HS-27A (cell line): ENCODE data around the gene ESAM.
"Not testable (repeated sequence)": the region's sequence is repeated elsewhere in the genome, so short reads cannot be mapped to it uniquely, and the experiment has no call there.

Experiments used
- DNase-seq: peaks from one replicate; pipeline ENCODE4 v3.0.0-alpha.2; 2012; ENCODE audit warnings: low read depth, missing footprints

ESAM gene

GRCh38 chr11:124776865-124777645 is 15.0 kb upstream of the ESAM start:
- no peak for DNase-seq

GRCh38 chr11:124770959-124771358 is 8.9 kb upstream of the ESAM start:
- not testable (repeated sequence) for DNase-seq

- DNase-seq = no peak
Measured at GRCh38 chr11:124769806-124770774, 8.0 kb upstream of the ESAM start.

- DNase-seq = no peak
Measured at GRCh38 chr11:124768914-124769313, 6.8 kb upstream of the ESAM start.

GRCh38 chr11:124766156-124766555 is 4.1 kb upstream of the ESAM start:
- no peak for DNase-seq

GRCh38 chr11:124763156-124763947 is 1.3 kb upstream of the ESAM start:
- DNase-seq = no peak

- DNase-seq = no peak
Measured at GRCh38 chr11:124762624-124763155, 600 bp upstream of the ESAM start.

GRCh38 chr11:124761301-124762104 is 587 bp downstream of the ESAM start:
- no peak for DNase-seq

- DNase-seq = no peak
Measured at GRCh38 chr11:124760806-124761205, 1.3 kb downstream of the ESAM start.

- DNase-seq = no peak
Measured at GRCh38 chr11:124760205-124760652, 1.9 kb downstream of the ESAM start.

- DNase-seq = no peak
Measured at GRCh38 chr11:124759266-124760204, 2.6 kb downstream of the ESAM start.

- no peak for DNase-seq
Measured at GRCh38 chr11:124758355-124759265, 3.5 kb downstream of the ESAM start.

GRCh38 chr11:124757320-124757719 is 4.8 kb downstream of the ESAM start:
- DNase-seq = no peak

- no peak for DNase-seq
Measured at GRCh38 chr11:124756753-124757227, 5.3 kb downstream of the ESAM start.

GRCh38 chr11:124756033-124756752 is 5.9 kb downstream of the ESAM start:
- no peak for DNase-seq

- DNase-seq = no peak
Measured at GRCh38 chr11:124754710-124755109, 7.4 kb downstream of the ESAM start.

- DNase-seq = no peak
Measured at GRCh38 chr11:124754309-124754708, 7.8 kb downstream of the ESAM start.

- no peak for DNase-seq
Measured at GRCh38 chr11:124753624-124754023, 8.5 kb downstream of the ESAM start.
